NCI-H2196 (cell line): ENCODE results near the gene CACNA2D3.

ENCODE experiments used
- DNase-seq: peaks from one replicate; lab custom pipeline; 2025; ENCODE audit not compliant: unreplicated experiment; lab: John Stamatoyannopoulos, UW

The CACNA2D3 gene

DNA sequence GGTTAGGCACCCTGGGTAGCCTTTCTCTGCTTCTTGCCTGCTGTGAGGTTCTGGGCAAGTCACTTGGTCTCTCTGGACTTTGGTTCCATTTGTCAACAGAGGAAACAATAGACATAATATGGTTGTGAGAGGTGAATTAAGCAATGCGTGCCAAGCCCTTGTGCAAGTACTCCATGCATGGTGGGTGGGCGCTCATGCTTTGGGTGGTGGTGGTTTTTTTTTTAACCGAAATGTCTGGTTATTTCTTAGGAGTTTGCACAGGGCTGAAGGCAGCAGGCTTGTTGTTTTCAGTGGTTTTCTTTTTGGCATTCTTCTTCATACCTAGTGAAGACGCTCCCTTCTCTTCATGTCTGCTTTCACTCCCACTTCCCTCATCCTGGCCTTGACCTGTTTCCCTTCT lies 889.7 kb downstream of the CACNA2D3 start:
- DNase-seq, result no peak

DNA sequence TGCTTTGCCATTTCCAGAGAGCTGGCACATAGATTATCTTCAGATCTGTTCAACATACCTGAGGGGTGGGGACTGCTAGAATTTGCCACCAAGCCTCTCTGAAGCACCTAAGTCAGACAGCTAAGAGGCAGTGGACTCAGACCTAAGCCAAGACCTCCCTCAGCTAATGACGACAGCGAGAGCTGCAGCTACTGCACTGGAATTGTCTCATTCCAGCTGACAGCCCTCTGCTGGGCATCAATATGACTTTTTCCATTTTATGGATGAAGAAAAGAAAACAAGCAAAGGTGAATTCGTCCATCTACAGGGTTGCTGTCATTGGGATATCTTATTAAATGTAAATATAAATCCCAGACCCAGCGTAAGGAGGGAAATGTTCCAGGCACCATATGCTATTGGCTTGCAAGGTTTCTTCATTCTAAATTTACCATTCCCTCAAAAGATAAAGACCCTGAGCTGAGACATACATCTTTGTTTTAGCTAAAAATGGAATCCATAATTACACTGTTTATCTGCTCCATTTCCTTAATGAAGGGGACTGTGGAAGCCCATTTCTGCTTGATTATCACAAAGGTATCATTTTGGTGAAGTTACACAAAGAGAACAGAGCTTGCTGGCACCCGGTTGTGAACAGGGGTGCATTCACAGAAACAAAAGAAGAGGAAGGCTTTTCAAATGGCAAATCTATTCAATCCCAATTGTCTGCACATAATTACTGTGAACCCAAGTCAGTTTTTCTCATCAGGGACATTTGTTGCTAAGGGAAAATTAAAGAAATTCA lies 891.0 kb downstream of the CACNA2D3 start:
- DNase-seq, result no peak

DNA sequence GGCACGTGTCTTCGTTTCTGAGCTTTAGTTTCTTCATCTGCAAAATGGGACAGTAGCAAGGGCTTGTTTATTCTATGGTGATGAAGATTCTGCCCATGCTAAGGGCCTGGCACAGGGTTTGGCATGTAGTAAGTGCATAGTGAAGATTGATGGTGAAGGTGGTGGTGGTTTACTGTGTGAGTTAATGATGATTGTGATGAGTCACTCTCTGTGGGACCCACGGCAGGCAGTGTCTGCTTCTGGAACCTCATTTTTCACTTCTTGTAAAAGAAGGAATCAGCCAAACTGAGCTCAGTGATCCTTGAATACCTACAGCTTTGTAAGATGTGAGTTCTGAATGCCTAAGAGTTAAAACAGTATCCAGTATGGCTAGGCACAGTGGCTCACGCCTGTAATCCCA lies 891.7 kb downstream of the CACNA2D3 start:
- DNase-seq, result no peak

DNA sequence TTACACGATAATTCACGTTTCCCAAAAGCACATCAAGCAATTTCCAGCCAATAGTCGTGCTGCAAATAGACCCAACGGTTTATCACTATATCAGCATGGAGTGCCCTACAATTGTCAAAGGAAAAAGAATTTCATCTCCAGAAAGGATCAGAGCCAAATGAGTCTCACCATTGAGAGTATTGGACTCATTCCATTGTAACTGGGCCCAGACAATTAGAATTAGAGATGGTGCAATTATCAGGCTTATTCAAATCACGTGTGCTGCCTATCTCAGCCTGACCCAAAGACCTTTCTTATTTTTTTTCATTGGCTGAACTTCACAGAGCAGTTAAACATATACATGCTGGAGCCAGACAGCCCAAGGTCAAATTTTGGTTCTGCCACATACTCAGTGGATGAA lies 892.6 kb downstream of the CACNA2D3 start:
- DNase-seq, result no peak

DNA sequence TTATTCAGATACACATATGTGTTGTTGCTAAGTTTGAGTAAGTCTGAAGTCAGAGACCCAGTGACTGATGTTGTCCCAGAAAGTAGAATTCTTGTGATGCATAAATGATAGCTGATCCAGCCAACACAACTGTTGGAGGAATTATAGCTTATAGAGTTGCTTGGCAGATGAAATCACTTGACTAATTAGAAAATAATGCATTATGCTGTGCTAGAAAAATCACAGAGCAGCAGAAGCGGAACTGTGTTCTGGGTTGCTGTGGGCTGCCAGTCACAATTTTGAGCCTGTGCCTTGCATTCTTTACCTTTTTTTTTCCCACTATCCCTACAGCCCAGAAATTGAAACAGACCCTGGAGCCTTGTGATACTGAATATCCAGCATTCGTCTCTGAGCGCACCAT lies 895.5 kb downstream of the CACNA2D3 start:
- DNase-seq, result no peak

DNA sequence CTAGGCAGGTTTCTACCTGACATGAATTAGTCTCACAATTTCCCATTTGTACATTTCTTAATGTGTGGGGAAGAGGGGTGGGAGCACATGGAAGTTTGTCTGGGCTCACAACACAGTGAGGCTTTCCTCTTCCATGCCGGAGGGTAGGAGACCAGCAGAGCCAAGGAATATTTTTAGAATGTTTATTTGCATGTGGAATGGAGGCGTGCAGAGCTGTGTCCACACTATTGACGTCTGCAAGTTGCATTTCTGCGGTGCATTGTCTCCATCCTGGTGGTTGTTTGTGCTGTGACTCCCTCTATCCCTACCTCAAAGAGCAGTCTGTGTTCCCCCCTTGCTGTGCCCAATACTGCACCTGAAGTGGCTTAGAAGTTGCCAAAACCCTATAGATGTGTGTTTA lies 908.6 kb downstream of the CACNA2D3 start:
- no peak for DNase-seq

DNA sequence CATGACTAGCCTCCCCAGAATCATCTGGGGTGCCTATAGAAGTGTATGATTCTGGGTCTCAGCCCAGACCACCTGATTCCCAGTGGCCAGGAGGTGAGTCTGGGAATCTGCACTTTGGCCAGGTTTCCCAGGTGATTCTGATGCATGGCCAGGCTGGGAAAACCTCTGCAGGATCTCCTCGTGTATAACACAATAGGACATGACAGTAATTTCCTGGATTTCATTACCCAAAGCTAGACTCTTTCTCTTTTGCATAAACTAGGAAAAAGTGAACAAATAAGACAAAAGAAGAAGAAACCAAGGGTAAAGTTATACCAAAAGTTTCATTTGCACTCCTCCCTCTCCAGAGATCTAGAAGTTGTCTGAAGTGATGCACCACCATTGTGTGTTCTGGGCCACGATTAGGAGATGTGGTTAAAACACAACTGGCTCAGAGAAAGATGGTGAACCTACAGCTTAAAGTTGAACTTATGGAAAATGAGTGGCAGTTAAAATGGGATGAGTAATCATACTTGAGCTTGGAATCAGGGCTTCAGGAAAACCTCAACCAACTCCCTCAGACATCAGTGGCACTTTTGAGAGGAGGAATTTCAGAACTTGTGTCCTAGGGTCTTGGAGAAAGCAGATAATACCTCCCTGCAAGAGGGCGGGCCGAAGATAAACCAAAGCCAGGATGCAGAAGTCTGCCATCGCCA lies 914.7 kb downstream of the CACNA2D3 start:
- no peak for DNase-seq

DNA sequence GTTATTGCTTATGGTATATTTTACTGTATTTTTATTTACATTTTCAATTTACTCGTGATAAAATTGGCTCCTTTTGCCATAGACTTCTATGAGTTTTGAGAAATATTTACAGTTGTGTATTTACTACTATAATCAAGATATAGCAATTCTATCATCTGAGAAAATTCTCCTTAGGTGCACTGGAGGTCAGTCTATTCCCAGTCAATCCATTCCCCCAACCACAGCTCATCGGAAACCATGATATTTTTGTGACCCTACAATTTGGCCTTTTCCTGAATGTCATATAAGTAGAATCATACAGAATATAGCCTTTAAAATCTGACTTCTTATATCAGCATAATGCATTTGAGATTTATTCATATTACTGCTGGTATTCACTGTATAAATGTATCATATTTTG lies 920.2 kb downstream of the CACNA2D3 start:
- no peak for DNase-seq

DNA sequence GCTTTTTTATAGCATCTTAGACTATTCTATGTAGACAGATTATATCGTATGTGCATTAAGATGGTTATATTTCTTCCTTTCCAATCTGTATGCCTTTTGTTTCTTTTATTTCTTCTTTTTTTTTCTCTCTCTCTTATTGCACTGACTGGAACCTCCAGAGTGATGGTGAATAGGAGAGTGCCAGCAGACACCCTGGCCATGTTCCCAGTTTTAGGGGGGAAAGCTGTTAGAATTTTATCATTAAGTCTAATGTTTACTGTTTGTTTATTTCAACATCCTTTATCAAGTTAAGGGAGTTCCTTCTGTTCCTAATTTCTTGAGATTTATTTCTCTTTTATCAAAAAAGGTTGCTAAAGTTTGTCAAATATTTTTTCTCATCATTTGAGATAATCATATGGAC lies 922.1 kb downstream of the CACNA2D3 start:
- no peak for DNase-seq

DNA sequence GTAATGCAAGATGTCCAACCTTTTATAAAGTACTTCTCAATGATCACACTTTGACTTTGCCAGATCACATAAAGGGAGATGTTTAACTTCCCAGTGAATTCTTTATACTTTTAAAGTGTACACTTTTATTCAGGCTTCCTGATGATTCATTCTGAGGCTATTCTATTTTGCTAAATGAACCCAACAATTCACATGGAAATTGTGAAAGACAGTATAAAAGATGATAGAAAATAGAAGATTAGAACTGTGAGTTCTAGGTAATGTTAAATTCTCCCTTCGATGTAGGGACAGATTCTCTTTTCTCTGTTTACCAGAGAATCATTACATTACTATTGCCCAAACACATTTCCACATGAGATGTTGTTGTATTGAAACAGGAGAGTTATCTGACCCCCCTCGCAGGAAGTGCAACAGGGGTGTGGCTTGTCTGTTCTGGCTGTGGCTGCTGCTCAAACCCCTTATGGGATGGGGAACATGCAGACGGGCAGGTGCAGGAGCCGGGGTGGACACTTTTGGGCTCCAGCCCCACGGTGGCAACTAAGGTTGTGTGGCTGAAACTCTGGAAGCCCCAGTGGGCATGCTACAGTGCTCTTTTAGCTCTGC lies 936.8 kb downstream of the CACNA2D3 start:
- no peak for DNase-seq

DNA sequence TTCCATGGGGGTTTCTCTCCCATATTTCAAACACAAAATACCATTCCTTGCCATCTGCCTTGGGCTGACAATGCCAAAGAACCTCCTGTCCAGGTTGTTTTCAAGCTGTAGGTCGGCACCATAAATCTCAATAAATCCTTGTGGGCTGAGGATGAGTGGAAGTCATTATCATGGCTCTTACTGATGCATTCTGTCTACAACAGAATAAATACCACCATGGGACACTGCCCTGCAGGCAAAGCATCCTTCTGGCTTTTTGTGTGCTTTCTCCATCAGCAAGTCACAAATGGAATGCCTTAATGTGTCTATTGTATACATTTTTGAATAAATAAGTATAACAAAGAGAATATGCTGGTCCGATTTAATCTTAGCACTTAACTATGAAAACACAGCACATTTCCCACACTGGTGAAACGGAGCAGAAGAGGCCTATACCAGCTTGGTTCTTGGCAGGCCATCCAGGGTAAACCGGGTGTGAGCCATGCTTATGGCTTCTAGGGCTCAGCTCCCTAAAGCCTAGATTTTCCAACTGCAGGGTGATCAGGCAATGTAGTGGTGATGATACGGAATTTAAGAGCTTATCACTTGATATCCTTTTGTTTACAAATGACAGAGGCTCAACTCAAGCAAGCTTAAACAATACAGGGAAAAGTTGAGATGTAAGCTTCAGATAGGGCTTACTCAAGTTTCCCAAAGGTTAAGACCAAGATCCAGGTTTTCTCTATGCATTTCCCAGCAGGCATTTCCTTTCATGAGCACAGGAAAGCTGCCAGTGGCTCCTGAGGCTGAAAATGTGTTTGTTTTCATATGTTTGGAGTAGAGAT lies 938.8 kb downstream of the CACNA2D3 start:
- DNase-seq, result no peak

DNA sequence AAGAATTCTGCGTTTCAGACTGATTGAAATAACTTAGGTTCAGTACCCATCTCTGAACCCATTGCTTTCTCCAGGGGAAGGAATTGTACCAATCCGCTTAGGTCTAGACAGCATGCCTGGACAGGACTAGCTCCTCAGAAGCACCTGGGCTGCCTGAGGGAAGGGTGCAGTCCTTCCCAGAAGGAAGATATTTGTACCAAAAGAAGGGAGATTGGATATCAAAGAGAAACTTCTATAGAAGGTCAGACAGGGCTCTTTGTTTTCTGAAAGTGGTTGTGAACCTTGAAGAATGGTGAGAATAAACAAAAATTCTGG lies 939.3 kb downstream of the CACNA2D3 start:
- no peak for DNase-seq

DNA sequence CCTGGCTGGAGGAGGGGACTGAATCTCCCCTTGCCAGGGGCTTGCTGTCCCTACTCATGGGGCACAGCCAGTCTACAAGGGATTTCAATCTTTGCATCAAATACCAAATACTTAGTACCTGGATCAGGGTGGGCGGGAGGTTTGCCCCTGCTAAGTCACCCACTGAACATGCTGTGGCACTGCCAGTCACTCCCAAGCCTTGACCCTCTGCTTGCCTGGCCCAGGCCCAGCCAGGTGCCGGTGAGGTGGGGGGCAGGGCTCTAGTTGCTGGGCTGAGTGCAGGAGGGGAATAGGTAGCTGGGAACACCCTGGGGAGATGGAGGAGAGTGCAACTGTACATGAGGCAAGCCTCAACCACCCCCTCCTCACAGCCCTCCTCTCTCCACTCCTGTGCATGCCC lies 941.8 kb downstream of the CACNA2D3 start:
- no peak for DNase-seq

DNA sequence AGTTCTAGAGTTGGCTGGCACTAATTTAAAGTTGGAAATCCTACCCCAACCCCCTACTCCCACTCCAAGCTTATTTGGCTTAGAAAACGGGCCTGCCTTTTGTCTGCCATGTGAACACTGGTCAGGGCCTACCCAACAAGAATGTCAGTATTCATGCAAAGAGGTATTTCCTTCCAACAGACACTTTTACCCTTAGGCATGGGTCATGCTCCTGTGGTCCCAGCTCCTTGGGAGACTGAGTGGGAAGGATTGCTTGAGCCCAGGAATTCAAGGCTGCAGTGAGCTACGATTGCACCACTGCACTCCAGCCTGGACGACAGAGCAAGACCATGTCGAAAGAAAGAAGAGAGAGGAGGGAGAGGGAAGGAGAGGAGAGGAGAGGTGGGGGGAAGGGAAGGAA lies 943.0 kb downstream of the CACNA2D3 start:
- no peak for DNase-seq

DNA sequence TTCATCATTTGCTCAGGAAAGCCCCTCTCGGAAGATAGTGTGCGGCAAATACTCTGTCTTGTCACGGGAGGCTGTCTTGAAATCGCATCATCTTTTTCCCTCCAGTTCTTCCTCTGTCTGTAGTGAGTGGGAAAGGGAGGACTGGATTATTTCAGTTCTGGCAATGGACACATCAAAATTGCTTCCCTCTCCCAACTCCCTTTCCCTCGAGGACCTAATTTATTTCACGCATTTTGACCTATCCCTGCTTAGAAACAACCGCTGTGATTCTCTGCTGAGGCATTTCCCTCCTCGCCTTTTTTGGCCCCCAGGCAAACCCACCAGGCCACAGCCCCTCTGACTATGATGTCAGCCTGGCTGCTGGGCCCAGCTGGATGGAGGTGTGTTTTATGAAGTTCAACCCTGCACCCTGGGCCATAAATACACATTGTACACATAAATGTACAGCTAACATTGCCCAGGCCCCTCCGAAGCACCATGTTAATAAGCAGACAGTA lies 944.2 kb downstream of the CACNA2D3 start:
- no peak for DNase-seq

DNA sequence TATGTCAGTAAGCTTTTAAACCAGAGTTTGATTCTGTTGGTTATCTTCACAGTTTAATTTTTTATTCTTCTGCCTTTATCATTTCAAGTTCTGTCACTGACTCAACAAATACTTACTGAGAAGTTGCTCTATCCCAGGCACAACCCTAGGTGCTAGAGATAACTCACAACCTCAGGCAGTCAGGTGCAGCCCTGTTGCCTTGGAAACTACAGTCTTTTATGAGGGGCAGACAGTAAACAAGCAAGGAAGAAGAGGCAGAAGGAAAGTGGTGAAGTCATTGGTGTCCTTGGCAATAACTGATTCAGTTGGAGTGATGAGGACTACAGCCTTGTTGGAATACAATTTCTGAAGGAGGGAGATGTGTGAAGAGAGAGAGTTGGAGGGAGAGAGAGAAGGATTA lies 947.6 kb downstream of the CACNA2D3 start:
- DNase-seq, result peak; percentile 2

DNA sequence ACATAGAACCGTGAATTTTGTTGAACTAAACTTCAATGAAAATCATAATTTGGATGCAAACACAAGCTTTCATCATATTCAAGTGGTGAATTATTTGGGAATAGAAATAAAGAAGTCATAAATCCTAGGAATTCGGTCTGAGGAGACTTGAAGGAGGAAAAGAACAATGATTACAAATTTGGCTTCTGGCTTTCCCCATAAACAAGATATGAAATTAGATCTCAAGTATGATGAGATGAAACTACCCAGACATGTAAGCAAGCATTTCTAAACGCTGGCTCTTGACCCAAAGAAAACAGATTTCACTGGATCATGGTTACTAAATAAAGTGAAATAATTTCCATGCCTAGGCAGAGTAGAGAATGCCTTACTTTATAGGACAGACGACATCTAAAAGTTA lies 952.4 kb downstream of the CACNA2D3 start:
- no peak for DNase-seq

DNA sequence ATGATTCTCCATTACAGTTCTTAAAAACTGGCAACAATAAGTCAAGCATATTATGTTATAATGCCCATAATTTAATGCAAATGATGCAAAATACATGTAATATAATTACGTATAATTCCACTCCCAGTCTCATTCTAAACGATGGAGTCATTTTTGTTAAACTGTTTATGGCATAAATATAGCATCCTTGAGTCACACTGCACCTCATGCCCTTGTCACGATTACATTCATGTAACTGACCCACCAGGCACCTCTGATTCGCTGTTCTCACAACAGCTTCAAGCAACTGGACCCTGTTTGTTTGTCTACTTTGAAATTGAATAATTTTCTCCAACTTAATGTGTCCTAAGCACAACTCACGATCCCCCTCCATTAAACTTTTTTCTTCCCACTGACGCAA lies 953.5 kb downstream of the CACNA2D3 start:
- no peak for DNase-seq

DNA sequence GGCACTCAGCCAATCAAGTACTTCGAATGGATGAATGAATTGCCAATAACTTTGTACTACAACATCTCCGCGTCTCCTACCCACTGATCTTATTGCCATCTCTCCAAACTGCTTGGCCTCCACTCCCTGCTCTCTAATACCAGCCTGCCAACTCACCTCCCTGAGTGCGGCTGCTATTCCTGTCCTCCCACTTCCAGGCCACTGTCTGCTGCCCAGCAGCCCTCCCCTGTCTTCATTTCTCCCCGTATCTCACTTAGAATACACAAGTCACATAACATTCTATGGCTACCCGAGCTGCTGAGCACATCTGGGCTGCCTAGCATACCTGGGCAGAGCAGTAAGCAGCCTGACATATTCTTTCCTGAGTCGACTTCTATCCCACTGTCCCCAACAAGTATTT lies 955.4 kb downstream of the CACNA2D3 start:
- DNase-seq, result no peak

DNA sequence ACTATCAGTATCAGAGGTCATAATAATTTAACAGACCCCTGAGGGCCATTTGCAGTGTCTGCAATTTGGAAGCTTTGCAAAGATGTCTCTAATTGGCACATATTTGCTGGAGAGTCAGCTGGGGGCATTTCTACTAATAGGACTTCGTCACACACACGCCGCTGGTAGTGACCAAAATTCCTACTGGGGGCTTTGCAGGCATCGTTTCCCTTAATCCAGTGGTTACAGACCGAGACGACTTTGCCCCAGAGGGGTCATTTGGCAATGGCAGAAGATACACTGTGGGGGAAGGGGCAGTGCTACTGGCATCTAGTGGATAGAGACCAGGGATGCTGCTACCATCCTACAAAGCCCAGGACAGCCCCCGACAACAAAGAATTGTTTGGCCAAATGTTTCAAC lies 956.5 kb downstream of the CACNA2D3 start:
- DNase-seq, result no peak

DNA sequence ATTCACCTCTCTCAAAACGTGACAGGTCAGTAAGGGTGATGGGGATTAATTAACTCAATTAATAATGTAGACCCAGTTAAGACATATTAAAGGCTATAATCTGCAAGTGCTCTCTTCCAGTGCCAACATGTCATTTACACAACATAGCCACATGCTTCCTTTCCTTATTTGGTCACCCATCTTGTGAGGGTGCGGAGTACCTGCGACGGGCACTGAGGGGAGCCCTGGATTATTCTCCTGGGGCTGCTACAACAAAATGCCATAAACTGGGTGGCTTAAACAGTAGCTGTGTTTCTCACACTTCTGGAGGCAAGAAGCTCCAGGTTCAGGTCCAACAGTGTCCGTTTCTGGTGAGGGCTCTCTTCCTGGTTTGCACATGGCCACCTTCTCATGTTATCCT lies 962.9 kb downstream of the CACNA2D3 start:
- no peak for DNase-seq

DNA sequence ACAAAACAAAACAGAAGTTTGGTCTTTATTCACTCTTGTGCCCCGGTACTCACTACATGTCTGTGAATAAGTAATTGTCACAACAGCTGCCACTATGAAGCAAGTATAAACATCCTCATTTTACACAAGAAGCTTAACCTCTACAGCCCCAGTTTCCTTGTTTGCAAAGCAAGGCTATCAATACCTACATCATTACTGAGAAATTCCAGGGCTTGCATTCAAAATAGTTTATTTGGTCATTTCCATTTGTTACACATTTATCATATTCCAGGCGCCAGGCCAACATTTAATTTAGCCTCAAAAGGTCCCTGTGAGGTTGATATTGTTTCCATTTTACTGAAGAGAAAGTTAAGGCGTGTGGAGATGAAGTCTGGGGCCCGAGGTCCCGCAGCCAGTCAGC lies 966.9 kb downstream of the CACNA2D3 start:
- DNase-seq, result no peak
